Stimulated activated CD8-positive, alpha-beta memory T cell treated with anti-CD3 and anti-CD28 coated beads, Interleukin-4, amount 100 ng/mL, for 48 hours (primary cell): ENCODE data around the gene YIF1A.

Experiments
- DNase-seq: peaks from one replicate; pipeline ENCODE4 v3.0.0-alpha.2; 2020

The YIF1A gene

DNA sequence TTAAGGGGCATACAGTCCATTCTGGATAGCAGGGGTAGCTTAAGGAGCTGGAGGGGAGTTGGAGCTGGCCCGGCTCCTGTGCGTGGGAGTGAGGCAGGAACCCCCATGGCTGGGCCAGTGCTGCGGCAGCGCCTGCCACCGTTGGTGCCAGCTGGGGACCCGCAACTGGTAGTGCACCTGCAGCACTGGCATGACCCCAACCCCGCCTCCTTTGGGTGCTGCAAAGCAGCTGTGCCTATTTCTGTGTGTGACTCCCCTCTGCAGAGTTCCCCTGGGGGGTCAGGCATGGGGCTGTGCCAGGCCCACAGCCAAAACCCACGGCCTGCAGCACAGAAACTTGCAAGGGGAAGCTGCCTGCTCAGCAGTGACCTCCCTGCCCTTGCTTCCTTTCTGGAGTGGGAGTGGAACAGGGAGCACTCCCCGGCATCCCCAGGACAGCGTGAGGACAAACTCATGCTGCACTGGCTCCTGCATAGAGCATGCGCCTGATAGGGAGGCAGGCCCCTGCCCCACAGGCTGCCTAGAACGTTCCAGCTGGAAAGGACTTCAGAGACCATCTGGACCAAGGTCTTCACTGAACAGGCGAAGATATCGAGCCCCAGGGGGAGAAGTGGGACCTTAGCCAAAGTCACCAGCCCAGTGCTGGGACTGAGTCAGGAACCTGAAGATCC, 46.7 kb downstream of the YIF1A start:
- no peak for DNase-seq

DNA sequence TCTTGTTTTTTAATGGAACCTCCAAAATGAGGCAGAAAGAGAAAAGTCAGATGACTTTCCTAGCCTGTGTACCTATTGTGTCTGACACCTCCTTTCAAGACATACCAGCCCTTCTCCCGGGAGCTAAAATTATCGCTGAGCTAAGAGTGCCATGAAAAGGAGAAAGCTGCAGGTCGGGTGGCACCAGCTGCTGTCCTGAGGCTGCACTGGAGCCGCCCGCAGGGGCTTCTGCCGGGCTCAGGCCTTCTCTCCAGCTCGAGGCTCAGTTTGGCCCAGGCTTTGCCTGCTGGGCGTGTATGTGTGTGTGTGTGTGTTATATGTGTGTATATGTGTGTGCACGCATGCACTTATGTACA, 48.2 kb downstream of the YIF1A start:
- no peak for DNase-seq

DNA sequence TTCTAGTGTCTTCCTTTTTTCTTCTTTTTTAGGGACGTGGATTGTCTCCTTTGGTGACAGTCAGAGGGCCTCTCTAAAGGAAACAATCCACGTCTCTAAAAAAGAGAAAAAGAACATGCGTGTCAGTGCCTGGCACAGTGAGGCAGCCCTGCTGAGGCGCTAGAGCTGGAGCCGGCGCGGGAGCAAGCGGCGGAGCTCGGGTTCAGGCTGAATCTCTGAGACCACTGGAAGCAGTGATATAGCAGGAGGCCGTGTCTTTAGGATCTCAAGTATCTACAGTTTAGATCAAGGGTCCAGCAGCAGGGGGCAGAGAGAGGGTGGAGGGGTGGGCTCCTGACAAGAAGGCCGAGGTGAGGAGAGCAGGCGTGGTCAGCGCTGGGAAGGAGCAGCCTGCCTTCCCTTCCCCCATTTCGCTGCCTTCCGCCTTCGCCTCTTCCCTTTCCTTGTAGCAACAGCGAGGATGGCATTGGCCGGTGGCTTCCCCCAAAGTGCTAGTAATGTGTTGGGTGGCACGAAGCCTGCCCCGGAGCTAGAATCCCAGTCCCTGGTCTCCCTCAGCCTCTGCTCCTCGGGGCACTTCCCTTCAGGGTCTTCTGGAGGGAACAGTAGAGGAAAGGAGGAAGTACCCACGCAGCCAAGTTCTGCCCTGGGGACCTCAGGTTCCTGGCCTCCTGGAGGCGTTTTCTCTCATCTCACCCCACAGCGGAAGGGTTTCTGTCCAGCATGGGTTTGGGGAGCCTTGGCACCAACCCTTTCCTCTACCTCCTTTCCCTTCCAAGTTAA, 48.8 kb downstream of the YIF1A start:
- no peak for DNase-seq

DNA sequence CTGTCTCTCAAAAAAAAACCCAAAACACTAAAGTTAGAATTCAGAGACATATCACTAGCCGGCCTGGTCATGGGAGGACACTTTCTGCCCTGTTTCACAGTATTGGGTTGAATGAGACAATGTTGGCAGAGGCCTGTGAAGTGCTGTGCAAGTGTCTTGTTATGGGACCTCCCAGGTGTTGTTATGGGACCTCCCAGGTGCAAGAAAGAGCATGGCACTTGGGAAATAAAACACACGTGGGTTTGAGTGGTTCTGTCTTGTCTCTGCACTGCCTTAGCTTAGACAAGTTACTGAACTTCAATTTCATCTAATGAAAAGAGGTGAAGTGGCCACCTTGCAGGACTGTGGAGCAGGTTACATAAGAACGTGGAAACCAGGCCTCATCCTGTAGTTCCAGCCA, 49.4 kb downstream of the YIF1A start:
- no peak for DNase-seq

DNA sequence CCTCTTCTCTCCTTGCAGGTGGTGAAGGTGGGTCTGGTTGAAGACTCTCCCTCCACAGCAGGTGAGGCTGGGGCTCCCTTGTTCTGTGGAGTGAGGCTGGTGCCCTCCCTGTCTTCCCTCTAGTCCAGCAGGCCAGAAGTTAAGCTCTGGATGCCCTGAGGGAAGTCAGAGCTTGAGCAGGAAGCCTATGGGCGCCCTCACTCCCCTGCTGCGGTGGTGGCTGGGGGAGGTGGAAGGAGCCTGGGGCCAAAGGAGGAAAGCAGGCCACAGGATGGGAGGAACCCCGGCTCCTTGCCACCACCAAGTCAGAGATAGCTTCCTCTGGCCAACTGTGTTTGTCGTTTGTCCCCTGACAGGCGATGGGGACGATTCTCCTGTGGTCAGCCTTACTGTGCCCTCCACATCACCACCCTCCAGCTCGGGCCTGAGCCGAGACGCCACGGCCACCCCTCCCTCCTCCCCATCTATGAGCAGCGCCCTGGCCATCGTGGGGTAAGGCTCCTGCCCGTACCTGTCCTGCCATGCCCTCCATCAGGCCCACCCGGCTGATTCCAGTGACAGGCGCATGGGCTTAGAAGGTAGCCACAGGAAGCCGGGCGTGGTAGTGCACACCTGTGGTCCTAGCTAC, 50.0 kb downstream of the YIF1A start:
- DNase-seq = no peak

DNA sequence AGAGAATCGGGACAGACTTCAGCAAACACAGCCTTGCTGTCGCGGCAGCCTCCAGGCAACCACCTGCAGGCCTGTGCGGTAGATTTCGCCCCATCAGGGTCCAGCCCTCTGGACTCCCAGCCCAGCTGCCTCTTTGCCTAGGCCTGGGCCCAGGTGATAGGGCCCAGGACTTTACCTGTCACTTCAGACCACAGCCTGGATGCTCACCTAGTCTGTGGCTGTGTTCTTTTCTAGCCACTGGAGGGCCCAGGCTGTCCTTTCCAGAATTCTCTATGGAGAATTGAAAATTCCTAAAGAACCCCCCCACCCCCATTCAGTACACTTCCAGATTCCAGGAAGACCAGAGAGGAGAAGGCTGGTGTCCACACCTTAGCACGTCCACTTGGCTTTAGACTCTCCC, 51.1 kb downstream of the YIF1A start:
- DNase-seq = no peak

DNA sequence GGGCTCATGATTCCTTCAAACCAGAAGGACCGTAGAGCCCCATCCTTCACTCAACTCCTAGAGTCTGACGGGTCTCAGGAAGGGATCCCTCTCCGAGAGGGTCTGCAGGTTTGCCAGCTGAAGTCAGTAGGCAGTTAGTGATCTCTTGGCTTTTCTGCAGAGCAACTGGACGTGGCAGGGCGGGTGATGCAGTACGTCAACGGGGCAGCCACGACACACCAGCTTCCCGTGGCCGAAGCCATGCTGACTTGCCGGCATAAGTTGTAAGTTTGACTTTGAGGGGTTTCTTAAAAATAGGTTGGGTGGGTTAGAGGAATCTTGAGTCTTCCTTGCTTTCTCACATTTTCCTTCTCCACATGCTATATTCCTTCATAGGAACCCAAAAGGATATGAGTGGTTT, 53.8 kb downstream of the YIF1A start:
- no peak for DNase-seq
